SK-N-MC (cell line): ENCODE measurements around the gene GDF11.

Experiments
- DNase-seq: peaks from one replicate; pipeline ENCODE4 v3.0.0-alpha.2; 2011; ENCODE audit warnings: low read depth, low spot score
- H3K27ac ChIP-seq: fragments of 200-600 bp; sonication (generic); 2 replicates; pipeline ENCODE4 v1.5.1; 2016; ENCODE audit warnings: mixed run types
- H3K36me3 ChIP-seq: fragments of 200-600 bp; sonication (generic); 2 replicates; pipeline ENCODE4 v1.6.1; 2017; ENCODE audit warnings: antibody characterized with exemption, low read length, mixed read lengths; ENCODE audit not compliant: insufficient read depth
- H3K4me3 ChIP-seq: fragments of 200-600 bp; sonication (generic); 2 replicates; pipeline ENCODE4 v1.5.1; 2016
- H3K9ac ChIP-seq: fragments of 200-600 bp; sonication (generic); 2 replicates; pipeline ENCODE4 v1.8.0; 2017; ENCODE audit warnings: mixed run types, mixed read lengths; ENCODE audit not compliant: insufficient read length
- H3K9me3 ChIP-seq: fragments of 200-600 bp; sonication (generic); 2 replicates; pipeline ENCODE4 v1.6.1; 2017; ENCODE audit warnings: low read depth, mild to moderate bottlenecking, antibody characterized with exemption, low read length, moderate library complexity, mixed read lengths
- EZH2 ChIP-seq: fragments of 200-600 bp; sonication (generic); IDR thresholded peaks from one replicate; pipeline ENCODE4 v1.6.1; 2017; ENCODE audit warnings: antibody characterized with exemption
- FOXP2 ChIP-seq: optimal IDR thresholded peaks from 2 replicates; pipeline ENCODE3; 2011; ENCODE audit warnings: mild to moderate bottlenecking, moderate library complexity; ENCODE audit not compliant: insufficient read depth; ENCODE audit errors: extremely low read length, control extremely low read depth
- POLR2AphosphoS5 ChIP-seq: IDR thresholded peaks from 2 replicates; pipeline ENCODE4 v1.6.1; 2012; ENCODE audit warnings: mild to moderate bottlenecking, low read depth, low read length, borderline replicate concordance

The GDF11 gene

GRCh38 chr12:55733021-55733555, 9.8 kb upstream of the GDF11 start:
- Histone ChIP-seq H3K27ac (no peak overlapping the region), H3K36me3 (no peaks in the 10 kb centered on the region), H3K9me3 (no peaks in the 10 kb centered on the region), H3K4me3 (no peak overlapping the region), H3K9ac (no peak overlapping the region)
- no peak for DNase-seq
- TF ChIP-seq EZH2 (no peak), POLR2AphosphoS5 (no peak), FOXP2 (no peak)

GRCh38 chr12:55733858-55734257, 9.1 kb upstream of the GDF11 start:
- H3K4me3 ChIP-seq, result no peak overlapping the region
- H3K27ac ChIP-seq, result no peak overlapping the region
- H3K9me3 ChIP-seq, result no peaks in the 10 kb centered on the region
- no peak for DNase-seq
- H3K36me3 ChIP-seq, result no peaks in the 10 kb centered on the region
- no peak for TF ChIP-seq EZH2
- no peak for TF ChIP-seq FOXP2
- no peak for TF ChIP-seq POLR2AphosphoS5
- H3K9ac ChIP-seq, result no peak overlapping the region

GRCh38 chr12:55734595-55734994, 8.3 kb upstream of the GDF11 start:
- H3K27ac ChIP-seq, result no peak overlapping the region

GRCh38 chr12:55736076-55736475, 6.8 kb upstream of the GDF11 start:
- H3K27ac ChIP-seq, result no peak overlapping the region
- H3K4me3 ChIP-seq, result no peak overlapping the region
- DNase-seq, result no peak
- H3K9ac ChIP-seq, result no peak overlapping the region
- no peaks in the 10 kb centered on the region for H3K36me3 ChIP-seq
- H3K9me3 ChIP-seq, result no peaks in the 10 kb centered on the region
- no peak for TF ChIP-seq POLR2AphosphoS5
- TF ChIP-seq EZH2, result no peak
- TF ChIP-seq FOXP2, result no peak

More at GRCh38 chr12:55734595-55734994, 8.3 kb upstream of the GDF11 start:
- H3K9me3 ChIP-seq, result no peaks in the 10 kb centered on the region
- no peak overlapping the region for H3K4me3 ChIP-seq
- no peaks in the 10 kb centered on the region for H3K36me3 ChIP-seq
- H3K9ac ChIP-seq, result no peak overlapping the region
- DNase-seq, result no peak
- TF ChIP-seq FOXP2 (no peak), EZH2 (no peak), POLR2AphosphoS5 (no peak)

GRCh38 chr12:55736780-55737580, 5.9 kb upstream of the GDF11 start:
- no peak overlapping the region; the same call in 1 of the 2 replicates for H3K4me3 ChIP-seq
- no peaks in the 10 kb centered on the region for H3K36me3 ChIP-seq
- H3K27ac ChIP-seq, result no peak overlapping the region
- no peaks in the 10 kb centered on the region for H3K9me3 ChIP-seq
- DNase-seq, result no peak
- TF ChIP-seq EZH2 (no peak), POLR2AphosphoS5 (no peak), FOXP2 (no peak)
- H3K9ac ChIP-seq, result no peak overlapping the region

- Histone ChIP-seq H3K36me3 (no peaks in the 10 kb centered on the region), H3K27ac (peak overlapping the region; percentile 72), H3K9me3 (no peaks in the 10 kb centered on the region), H3K4me3 (peak overlapping the region; percentile 79), H3K9ac (peak overlapping the region; percentile 62)
- DNase-seq, result no peak
- TF ChIP-seq EZH2, result no peak
- no peak for TF ChIP-seq POLR2AphosphoS5
- TF ChIP-seq FOXP2, result no peak
Observed at GRCh38 chr12:55737581-55738122, 5.3 kb upstream of the GDF11 start.

- Histone ChIP-seq H3K36me3 (no peaks in the 10 kb centered on the region), H3K4me3 (peak overlapping the region; percentile 79), H3K9ac (peak overlapping the region; percentile 62), H3K27ac (peak overlapping the region; percentile 72), H3K9me3 (no peaks in the 10 kb centered on the region)
- peak; percentile 68; the same call in 1 of the 2 replicates for TF ChIP-seq POLR2AphosphoS5
- TF ChIP-seq EZH2, result no peak
- peak; percentile 8 for TF ChIP-seq FOXP2
- DNase-seq, result peak; percentile 88
Observed at GRCh38 chr12:55738123-55739024, 4.5 kb upstream of the GDF11 start.

GRCh38 chr12:55739025-55739378, 3.9 kb upstream of the GDF11 start:
- H3K4me3 ChIP-seq, result peak overlapping the region; percentile 79; the same call in 1 of the 2 replicates
- no peak overlapping the region for H3K9ac ChIP-seq
- no peak for DNase-seq
- TF ChIP-seq FOXP2 (no peak), POLR2AphosphoS5 (no peak), EZH2 (no peak)
- H3K9me3 ChIP-seq, result no peaks in the 10 kb centered on the region
- H3K27ac ChIP-seq, result no peak overlapping the region
- H3K36me3 ChIP-seq, result no peaks in the 10 kb centered on the region
